Prostate gland (tissue), 2 donors: Measurements from ENCODE around the gene LPAR2. TPM values are rescaled to one million over a fixed set of nuclear protein-coding genes. Genes with fewer than 3 reads are reported as not detected.

ENCODE experiments used
- DNase-seq: peaks from one replicate; pipeline ENCODE4 v3.0.0-alpha.2; 2019; ENCODE audit warnings: low spot score
- H3K27ac ChIP-seq, 2 donors: fragments of 200-600 bp; sonication (generic); 2 replicates each; pipeline ENCODE4 v1.5.1; 2017 to 2019
- H3K27me3 ChIP-seq: fragments of 200-600 bp; sonication (generic); replicated peaks from 2 replicates; pipeline ENCODE4 v1.5.1; 2019; ENCODE audit not compliant: insufficient read depth
- H3K36me3 ChIP-seq, 2 donors: fragments of 200-600 bp; sonication (generic); 1 replicate in 1 of 2; 2 replicates in 1 of 2; pipeline versions ENCODE4 v1.5.1 to v1.8.1; 2017 to 2019
- H3K4me1 ChIP-seq: fragments of 200-600 bp; sonication (generic); replicated peaks from 2 replicates; pipeline ENCODE4 v1.5.1; 2019
- H3K4me3 ChIP-seq, 2 donors: fragments of 200-600 bp; sonication (generic); 2 replicates each; pipeline ENCODE4 v1.5.1; 2017 to 2019
- H3K9me3 ChIP-seq: fragments of 200-600 bp; sonication (generic); 2 replicates; pipeline ENCODE4 v1.5.1; 2017
- CTCF ChIP-seq, 4 experiments: fragments of 200-600 bp in 2 of 4; fragments of 450-650 bp in 2 of 4; sonication (generic) in 2 of 4; IDR thresholded peaks; 1 replicate in 3 of 4; 2 replicates in 1 of 4; pipeline ENCODE4 v1.5.1; 2016 to 2019; ENCODE audit warnings: antibody characterized with exemption in 4 of 4, mild to moderate bottlenecking in 2 of 4, moderate library complexity in 2 of 4
- POLR2A ChIP-seq: fragments of 450-650 bp; IDR thresholded peaks from one replicate; pipeline ENCODE4 v1.6.1; 2016; ENCODE audit warnings: antibody characterized with exemption, mild to moderate bottlenecking
- POLR2AphosphoS5 ChIP-seq: sonication (generic); formaldehyde crosslinking; IDR thresholded peaks from one replicate; pipeline ENCODE4 v1.6.1; 2017; ENCODE audit warnings: antibody characterized with exemption
- WGBS: methylation state at CpG from one replicate; pipeline ENCODE4 v1.1.5; 2018; 5-methylcytosine and 5-hydroxymethylcytosine counted together
- intact Hi-C: fragments of 100-400 bp; cut with DNase I; formaldehyde crosslinking; loops from one replicate; pipeline ENCODE4 v1.14.2; 2022
- total RNA-seq, 2 donors: library from RNA; depleted of rRNA; stranded (reverse); fragments of >200 nt; gene quantifications; one replicate each; pipeline ENCODE4 v1.1.0, GENCODE V29; 2016

Gene LPAR2
- total RNA-seq, 2 donors from 2014 or later: 39.7 to 167 TPM

- Histone ChIP-seq H3K4me3 (no peak overlapping the region), H3K27ac (no peak overlapping the region), H3K9me3 (no peaks in the 10 kb centered on the region), H3K36me3 (no peaks in the 10 kb centered on the region), H3K4me1 (peaks cover under 1% of the 10 kb centered on the region), H3K27me3 (no peaks in the 10 kb centered on the region)
- TF ChIP-seq CTCF (IDR thresholded peaks at IDR 0.05) (no peak), POLR2AphosphoS5 (no peak), POLR2A (no peak)
- intact Hi-C loops: no loop called here
- DNase-seq: no peak
- 76% methylated on average over 5 of the region's 5 CpGs for WGBS
These were observed 4.6 kb upstream of the LPAR2 start for GRCh38 chr19:19632661-19633060.

GRCh38 chr19:19631346-19631745, 3.3 kb upstream of the LPAR2 start:
- 92% methylated on average over 7 of the region's 7 CpGs for WGBS
- H3K27ac ChIP-seq: no peak overlapping the region
- H3K4me1 ChIP-seq: peaks cover 3% of the 10 kb centered on the region
- H3K27me3 ChIP-seq: no peaks in the 10 kb centered on the region
- H3K4me3 ChIP-seq: no peak overlapping the region
- TF ChIP-seq POLR2A (no peak), CTCF (IDR thresholded peaks at IDR 0.05) (no peak), POLR2AphosphoS5 (no peak)
- intact Hi-C loops: no loop called here
- no peaks in the 10 kb centered on the region for H3K9me3 ChIP-seq
- H3K36me3 ChIP-seq: no peaks in the 10 kb centered on the region
- no peak for DNase-seq

GRCh38 chr19:19630426-19630825, 2.4 kb upstream of the LPAR2 start:
- Histone ChIP-seq H3K4me1 (peaks cover 3% of the 10 kb centered on the region), H3K4me3 (no peak overlapping the region), H3K36me3 (no peaks in the 10 kb centered on the region), H3K27me3 (no peaks in the 10 kb centered on the region), H3K27ac (no peak overlapping the region), H3K9me3 (no peaks in the 10 kb centered on the region)
- TF ChIP-seq POLR2A (no peak), CTCF (IDR thresholded peaks at IDR 0.05) (no peak), POLR2AphosphoS5 (no peak)
- intact Hi-C loops: no loop called here
- no peak for DNase-seq
- 97% methylated on average over 2 of the region's 2 CpGs for WGBS

GRCh38 chr19:19630062-19630414, 2.0 kb upstream of the LPAR2 start:
- H3K4me1 ChIP-seq: peaks cover 3% of the 10 kb centered on the region
- 96% methylated on average over 8 of the region's 11 CpGs for WGBS
- no peak overlapping the region for H3K4me3 ChIP-seq
- H3K27me3 ChIP-seq: no peaks in the 10 kb centered on the region
- intact Hi-C loops: no loop called here
- H3K36me3 ChIP-seq: no peaks in the 10 kb centered on the region
- no peaks in the 10 kb centered on the region for H3K9me3 ChIP-seq
- H3K27ac ChIP-seq: no peak overlapping the region
- no peak for DNase-seq
- TF ChIP-seq CTCF (IDR thresholded peaks at IDR 0.05) (no peak), POLR2A (no peak), POLR2AphosphoS5 (no peak)

GRCh38 chr19:19628501-19629134, 598 bp upstream of the LPAR2 start:
- no peak for TF ChIP-seq CTCF (IDR thresholded peaks at IDR 0.05)
- TF ChIP-seq POLR2A: peak; percentile 51
- TF ChIP-seq POLR2AphosphoS5: peak; percentile 27
- WGBS: 6% methylated on average over 48 of the region's 51 CpGs
- intact Hi-C loops: no loop called here
- Histone ChIP-seq H3K36me3 (no peaks in the 10 kb centered on the region), H3K27ac (peak overlapping the region; percentile 83 to 92), H3K9me3 (no peaks in the 10 kb centered on the region), H3K4me1 (peaks cover 3% of the 10 kb centered on the region), H3K27me3 (no peaks in the 10 kb centered on the region), H3K4me3 (peak overlapping the region; percentile 71 to 76)
- peak; percentile 45 for DNase-seq
